ENCODE results near the gene CCL4. TPM values are rescaled to one million over a fixed set of nuclear protein-coding genes. Genes with fewer than 3 reads are reported as not detected.
"Not testable (repeated sequence)": the region's sequence is repeated elsewhere in the genome, so short reads cannot be mapped to it uniquely, and the experiment has no call there.

Gene CCL4
- total RNA-seq, 4 donors from 2014 or later: 0.29 to 0.76 (median 0.61) TPM; not detected in 1

DNA sequence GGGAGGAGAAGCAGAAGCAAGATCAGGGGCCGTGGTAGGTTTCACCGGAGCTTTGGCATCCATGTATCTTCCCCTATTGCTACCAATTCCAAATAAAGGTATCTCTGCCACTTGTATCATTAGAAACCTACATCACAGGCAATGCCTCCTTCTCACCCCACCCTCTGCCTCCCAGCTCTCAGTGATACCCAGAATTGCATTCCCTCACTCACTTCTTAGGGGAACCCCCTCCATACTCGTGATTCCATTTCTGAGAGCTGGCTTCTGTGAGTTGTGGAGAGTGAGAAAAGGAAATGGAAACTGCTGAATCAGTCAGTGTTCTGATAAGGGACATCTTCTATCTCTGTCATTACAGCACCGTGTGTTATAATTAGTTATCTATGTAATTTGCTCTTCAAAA, 11.4 kb upstream of the CCL4 start:
- no peak overlapping the region for H3K4me3 ChIP-seq (ENCODE audit: low read depth, poor library complexity, severe bottlenecking)
- no peak for DNase-seq (ENCODE audit: low spot score in 2 of 2)
- intact Hi-C loops (cut with DNase I; ENCODE audit: low total_unique reads): no loop called here
- WGBS, 2 donors: 64 to 68% methylated on average over 4 of the region's 4 CpGs
- TF ChIP-seq POLR2A (IDR thresholded peaks at IDR 0.05) (no peak), CTCF (IDR thresholded peaks at IDR 0.05) (no peak)

- DNase-seq (ENCODE audit: low spot score in 2 of 2); H3K4me3 ChIP-seq (ENCODE audit: low read depth, poor library complexity, severe bottlenecking): not testable (repeated sequence)
- WGBS, 2 donors: 85 to 87% methylated on average over 6 of the region's 6 CpGs
Observed at GRCh38 chr17:36092715-36093114, 10.9 kb upstream of the CCL4 start.

GRCh38 chr17:36094232-36094631, 9.4 kb upstream of the CCL4 start:
- H3K4me3 ChIP-seq (ENCODE audit: low read depth, poor library complexity, severe bottlenecking): no peak overlapping the region
- intact Hi-C loops (cut with DNase I; ENCODE audit: low total_unique reads): no loop called here
- 87 to 93% methylated on average over 1 of the region's 1 CpG for WGBS, 2 donors
- TF ChIP-seq CTCF (IDR thresholded peaks at IDR 0.05) (no peak), POLR2A (IDR thresholded peaks at IDR 0.05) (no peak)
- no peak for DNase-seq (ENCODE audit: low spot score in 2 of 2)

More at GRCh38 chr17:36092715-36093114, 10.9 kb upstream of the CCL4 start:
- intact Hi-C loops (cut with DNase I; ENCODE audit: low total_unique reads): not testable (repeated sequence)

GRCh38 chr17:36094746-36095145, 8.9 kb upstream of the CCL4 start:
- TF ChIP-seq CTCF (IDR thresholded peaks at IDR 0.05) (no peak), POLR2A (IDR thresholded peaks at IDR 0.05) (no peak)
- DNase-seq (ENCODE audit: low spot score in 2 of 2): no peak
- 89 to 90% methylated on average over 7 of the region's 7 CpGs for WGBS, 2 donors
- intact Hi-C loops (cut with DNase I; ENCODE audit: low total_unique reads): no loop called here
- H3K4me3 ChIP-seq (ENCODE audit: low read depth, poor library complexity, severe bottlenecking): no peak overlapping the region

DNA sequence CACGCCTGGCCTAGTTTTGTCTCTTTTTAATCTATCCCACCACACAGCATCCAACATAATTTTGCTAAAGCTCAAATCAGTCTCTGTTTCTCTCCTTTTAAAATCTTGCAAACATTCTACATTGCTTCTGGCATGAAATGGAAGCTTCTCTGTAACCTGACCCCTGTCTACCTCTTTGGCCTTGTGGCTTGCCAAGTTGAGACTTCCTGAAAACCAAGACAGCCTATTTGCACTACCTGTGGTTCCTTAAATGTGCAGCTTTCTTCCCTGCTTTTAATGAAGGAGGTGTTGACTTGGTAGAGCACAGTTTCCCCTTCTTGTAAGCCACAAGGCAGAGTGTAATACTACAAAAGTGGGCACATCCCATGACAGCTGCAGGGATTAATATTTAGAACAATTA, 7.6 kb upstream of the CCL4 start:
- 70 to 71% methylated on average over 1 of the region's 1 CpG for WGBS, 2 donors
- no peak for DNase-seq (ENCODE audit: low spot score in 2 of 2)
- TF ChIP-seq CTCF (IDR thresholded peaks at IDR 0.05): no peak
- TF ChIP-seq POLR2A (IDR thresholded peaks at IDR 0.05): no peak
- intact Hi-C loops (cut with DNase I; ENCODE audit: low total_unique reads): no loop called here
- no peak overlapping the region for H3K4me3 ChIP-seq (ENCODE audit: low read depth, poor library complexity, severe bottlenecking)

DNA sequence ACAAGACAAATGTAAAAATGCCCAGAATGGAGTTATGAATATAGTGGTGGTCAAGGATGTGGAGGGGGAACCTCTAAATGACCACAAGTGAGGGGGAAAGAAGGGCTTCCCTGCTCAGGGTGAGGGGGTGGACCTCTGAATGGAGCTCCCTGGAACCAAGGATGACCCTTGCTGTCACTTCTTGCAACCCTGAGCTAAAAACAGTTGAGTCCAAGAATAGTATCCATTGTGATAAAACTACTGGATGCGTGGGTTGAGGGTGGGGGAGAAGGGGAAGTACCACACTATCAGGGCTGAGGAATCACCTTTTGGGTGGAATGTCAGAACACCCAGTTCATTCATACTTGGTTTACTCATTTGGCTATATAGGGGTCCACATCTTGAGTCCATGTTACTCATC, 4.6 kb upstream of the CCL4 start:
- H3K4me3 ChIP-seq (ENCODE audit: low read depth, poor library complexity, severe bottlenecking); DNase-seq (ENCODE audit: low spot score in 2 of 2); intact Hi-C loops (cut with DNase I; ENCODE audit: low total_unique reads): not testable (repeated sequence)
- WGBS, 2 donors: 90 to 92% methylated on average over 1 of the region's 1 CpG

GRCh38 chr17:36104246-36104645, 619 bp downstream of the CCL4 start:
- H3K4me3 ChIP-seq (ENCODE audit: low read depth, poor library complexity, severe bottlenecking); DNase-seq (ENCODE audit: low spot score in 2 of 2); intact Hi-C loops (cut with DNase I; ENCODE audit: low total_unique reads): not testable (repeated sequence)
- WGBS, 2 donors: 61 to 70% methylated on average over 6 to 7 of the region's 7 CpGs
